ENCODE measurements around the gene KHSRP. TPM values are rescaled to one million over a fixed set of nuclear protein-coding genes. Genes with fewer than 3 reads are reported as not detected.

The KHSRP gene
- total and polyA plus RNA-seq, 10 of the 15 experiments (the other 5 are each of a cell fraction or from before 2014, with no cell fraction given): 4.8 to 440 (median 82.0) TPM

GRCh38 chr19:6452899-6453298 is 28.3 kb upstream of the KHSRP start:
- Histone ChIP-seq H3K79me2 (ENCODE audit: control insufficient read depth, insufficient read depth, low read length) (peaks cover 3% of the 10 kb centered on the region), H3K27ac (ENCODE audit: control insufficient read depth, insufficient read depth) (no peak overlapping the region), H3K4me2 (ENCODE audit: control insufficient read depth, insufficient read depth) (no peak overlapping the region), H3K27me3 (replicated peaks in 1 of 2; ENCODE audit: control insufficient read depth in 2 of 2, insufficient read depth in 2 of 2, low read length in 1 of 2) (no peaks in the 10 kb centered on the region), H3K9me3 (replicated peaks; ENCODE audit: control insufficient read depth, insufficient read depth, low read length) (peaks cover 17% of the 10 kb centered on the region; the same call in 2 of the 3 replicates), H3K4me1 (ENCODE audit: control insufficient read depth, insufficient read depth, low read length) (peaks cover 4% of the 10 kb centered on the region), H2AFZ (ENCODE audit: control insufficient read depth, low read depth, low read length) (no peak overlapping the region), H3K36me3 (ENCODE audit: control insufficient read depth in 2 of 2, insufficient read depth in 2 of 2, low read length in 1 of 2) (peaks cover 10 to 27% of the 10 kb centered on the region in 2 experiments; a peak in 3 of 4 replicates), H3K9ac (ENCODE audit: control insufficient read depth, insufficient read depth, low read length) (no peak overlapping the region), H4K20me1 (ENCODE audit: control insufficient read depth, insufficient read depth) (no peaks in the 10 kb centered on the region), H3K4me3 (no peak overlapping the region)
- POLR2A ChIA-PET: interaction anchor here (0.6 kb wide), 1 partner anchor 33 kb away, joined by 6 read pairs; no protein-coding TSS in a partner anchor
- SMC1A ChIA-PET (ENCODE audit: uncharacterized antibody, unreplicated experiment): no interaction called here
- WGBS (ENCODE audit: insufficient coverage, insufficient replicate concordance, low lambda C conversion rate, missing lambda C conversion rate): 100% methylated on average over 2 of the region's 2 CpGs
- no peak for FAIRE-seq
- no peak for ATAC-seq
- CTCF ChIA-PET: interaction anchor here (1.1 kb wide), 1 partner anchor 404 kb away, joined by 3 read pairs; no protein-coding TSS in a partner anchor
- no peak for TF ChIP-seq ZBTB33 (IDR thresholded peaks at IDR 0.05)
- TF ChIP-seq SMARCA5 (IDR thresholded peaks at IDR 0.05): peak; percentile 51; the same call in 1 of the 2 replicates
- no peak for TF ChIP-seq NFYB (IDR thresholded peaks at IDR 0.05; ENCODE audit: insufficient read depth, low read depth, low read length)
- in situ Hi-C loops (cut with MboI) (no loop called here), intact Hi-C loops (cut with micrococcal nuclease; ENCODE audit: unreplicated experiment) (no loop called here)
- DNase-seq (ENCODE audit: low read depth, low spot score): no peak
- RAD21 ChIA-PET (ENCODE audit: unreplicated experiment): no interaction called here
- BruUV-seq (replicated peaks): no TSS peak

GRCh38 chr19:6452223-6452614 is 27.6 kb upstream of the KHSRP start:
- in situ Hi-C loops (cut with MboI) (no loop called here), intact Hi-C loops (cut with micrococcal nuclease; ENCODE audit: unreplicated experiment) (no loop called here)
- FAIRE-seq (no peak), DNase-seq (ENCODE audit: low read depth, low spot score) (no peak), ATAC-seq (no peak)
- Histone ChIP-seq H2AFZ (ENCODE audit: control insufficient read depth, low read depth, low read length) (no peak overlapping the region), H3K4me3 (no peak overlapping the region), H3K9ac (ENCODE audit: control insufficient read depth, insufficient read depth, low read length) (no peak overlapping the region), H3K4me1 (ENCODE audit: control insufficient read depth, insufficient read depth, low read length) (no peaks in the 10 kb centered on the region), H3K27me3 (replicated peaks in 1 of 2; ENCODE audit: control insufficient read depth in 2 of 2, insufficient read depth in 2 of 2, low read length in 1 of 2) (no peaks in the 10 kb centered on the region), H3K9me3 (replicated peaks; ENCODE audit: control insufficient read depth, insufficient read depth, low read length) (peaks cover 17% of the 10 kb centered on the region; the same call in 2 of the 3 replicates), H3K36me3 (ENCODE audit: control insufficient read depth in 2 of 2, insufficient read depth in 2 of 2, low read length in 1 of 2) (peaks cover 10 to 24% of the 10 kb centered on the region in 2 experiments; a peak in 3 of 4 replicates), H3K27ac (ENCODE audit: control insufficient read depth, insufficient read depth) (no peak overlapping the region), H3K4me2 (ENCODE audit: control insufficient read depth, insufficient read depth) (no peak overlapping the region), H3K79me2 (ENCODE audit: control insufficient read depth, insufficient read depth, low read length) (no peaks in the 10 kb centered on the region), H4K20me1 (ENCODE audit: control insufficient read depth, insufficient read depth) (no peaks in the 10 kb centered on the region)
- ChIA-PET POLR2A (no interaction called here), CTCF (no interaction called here), SMC1A (ENCODE audit: uncharacterized antibody, unreplicated experiment) (no interaction called here), RAD21 (ENCODE audit: unreplicated experiment) (no interaction called here)
- BruUV-seq (replicated peaks): TSS peak; percentile 29
- TF ChIP-seq FOXM1 (IDR thresholded peaks at IDR 0.05; ENCODE audit: low read depth, low read length) (no peak), SIN3A (IDR thresholded peaks at IDR 0.05; ENCODE audit: low read depth, low read length) (no peak), E2F4 (IDR thresholded peaks at IDR 0.05; ENCODE audit: low read depth, low read length) (no peak), USF1 (IDR thresholded peaks at IDR 0.05; ENCODE audit: borderline replicate concordance, extremely low read length, insufficient read depth, low read depth, low read length) (no peak)
- WGBS (ENCODE audit: insufficient coverage, insufficient replicate concordance, low lambda C conversion rate, missing lambda C conversion rate): 98% methylated on average over 18 of the region's 19 CpGs

Measured in GM12878 (cell line).